H1 (cell line): Measurements from ENCODE around the gene TSC22D1. TPM values are rescaled to one million over a fixed set of nuclear protein-coding genes. Genes with fewer than 3 reads are reported as not detected.

ENCODE experiments used
- CTCF ChIA-PET: fragments of 300-600 bp; sonication (Branson Sonifier 250); formaldehyde crosslinking; loops from one replicate; lab custom pipeline; 2021; ENCODE audit not compliant: partially characterized antibody; lab: Charles Lee
- POLR2A ChIA-PET: fragments of 300-600 bp; sonication (Branson Sonifier 250); formaldehyde crosslinking; loops from one replicate; lab custom pipeline; 2021; ENCODE audit warnings: inconsistent platforms; ENCODE audit not compliant: partially characterized antibody; lab: Charles Lee
- DNase-seq, 2 experiments: peaks; one replicate each; pipeline versions ENCODE4 v3.0.0 to v3.0.0-alpha.2; 2010 to 2022; ENCODE audit warnings: low spot score in 2 of 2, low read depth in 1 of 2, mixed read lengths in 1 of 2
- FAIRE-seq: peaks from 2 replicates; lab custom pipeline; 2011; peaks lifted over from hg19 to GRCh38; lab: Jason Lieb, UNC
- H2AFZ ChIP-seq: 2 replicates; pipeline ENCODE4 v1.8.1; 2012; ENCODE audit warnings: low read length, inconsistent platforms
- H2AK5ac ChIP-seq: 2 replicates; pipeline ENCODE4 v1.6.1; 2013; ENCODE audit warnings: low read depth, low read length
- H2BK120ac ChIP-seq: replicated peaks from 2 replicates; pipeline ENCODE3; 2013; ENCODE audit warnings: low read depth, low read length, inconsistent platforms
- H2BK12ac ChIP-seq: 2 replicates; pipeline ENCODE4 v1.6.1; 2013; ENCODE audit warnings: low read depth, low read length
- H2BK15ac ChIP-seq: 2 replicates; pipeline ENCODE4 v1.6.1; 2013; ENCODE audit warnings: low read length
- H2BK20ac ChIP-seq: 2 replicates; pipeline ENCODE4 v1.6.1; 2013; ENCODE audit warnings: low read length
- H2BK5ac ChIP-seq: 2 replicates; pipeline ENCODE4 v1.6.1; 2013; ENCODE audit warnings: low read depth, low read length
- H3K14ac ChIP-seq: 2 replicates; pipeline ENCODE4 v1.6.1; 2013; ENCODE audit warnings: inconsistent platforms; ENCODE audit not compliant: insufficient read length
- H3K18ac ChIP-seq: 2 replicates; pipeline ENCODE4 v1.6.1; 2013; ENCODE audit warnings: low read length; ENCODE audit errors: extremely low read depth
- H3K23ac ChIP-seq: 2 replicates; pipeline ENCODE4 v1.6.1; 2013; ENCODE audit warnings: inconsistent platforms; ENCODE audit not compliant: insufficient read length
- H3K23me2 ChIP-seq: 2 replicates; pipeline ENCODE4 v1.6.1; 2013; ENCODE audit warnings: low read depth, low read length
- H3K27ac ChIP-seq: 2 replicates; pipeline ENCODE4 v1.6.1; 2011; ENCODE audit warnings: low read depth, low read length, inconsistent platforms
- H3K27me3 ChIP-seq, 4 experiments: replicated peaks in 1 of 4; 1 replicate in 1 of 4; 2 replicates in 3 of 4; pipeline versions ENCODE4 v1.6.1 to v1.8.1; 2011 to 2013; ENCODE audit warnings: low read length in 3 of 4, mild to moderate bottlenecking in 3 of 4, inconsistent platforms in 2 of 4, mixed read lengths in 2 of 4, moderate library complexity in 1 of 4; ENCODE audit not compliant: control insufficient read depth in 3 of 4, insufficient read depth in 3 of 4; ENCODE audit errors: extremely low read depth in 1 of 4
- H3K36me3 ChIP-seq, 4 experiments: 2 replicates each; pipeline versions ENCODE4 v1.6.1 to v1.8.1; 2011 to 2013; ENCODE audit warnings: mild to moderate bottlenecking in 4 of 4, low read length in 3 of 4, moderate library complexity in 2 of 4, control low read depth in 1 of 4, inconsistent platforms in 1 of 4; ENCODE audit not compliant: insufficient read depth in 4 of 4, control insufficient read depth in 2 of 4
- H3K4ac ChIP-seq: replicated peaks from 2 replicates; pipeline ENCODE3; 2013; ENCODE audit warnings: low read length, low read depth, mixed read lengths, inconsistent platforms; ENCODE audit not compliant: insufficient read length
- H3K4me1 ChIP-seq, 4 experiments: replicated peaks in 1 of 4; 1 replicate in 1 of 4; 2 replicates in 3 of 4; pipeline versions ENCODE4 v1.6.1 to v1.8.1; 2011 to 2013; ENCODE audit warnings: low read length in 3 of 4, inconsistent platforms in 2 of 4, mixed read lengths in 1 of 4; ENCODE audit not compliant: insufficient read depth in 4 of 4, control insufficient read depth in 3 of 4
- H3K4me2 ChIP-seq, 2 experiments: 2 replicates each; pipeline versions ENCODE4 v1.6.1 to v1.8.1; 2011 to 2013; ENCODE audit warnings: low read depth in 2 of 2, low read length in 2 of 2, control low read depth in 1 of 2, inconsistent platforms in 1 of 2, mild to moderate bottlenecking in 1 of 2; ENCODE audit not compliant: insufficient read depth in 1 of 2
- H3K4me3 ChIP-seq, 4 experiments: fragments of 200-600, 300-600 bp in 1 of 4; sonication (generic), shearing (Covaris generic), sonication (Bioruptor Twin) in 1 of 4; 2 replicates each; pipeline versions ENCODE4 v1.5.1 to v1.8.1; 2011 to 2016; ENCODE audit warnings: low read length in 4 of 4, low read depth in 3 of 4, control low read depth in 2 of 4, inconsistent platforms in 2 of 4, mild to moderate bottlenecking in 2 of 4, mixed read lengths in 1 of 4, moderate library complexity in 1 of 4; ENCODE audit not compliant: insufficient read depth in 2 of 4; ENCODE audit errors: extremely low read depth in 1 of 4
- H3K56ac ChIP-seq: replicated peaks from 2 replicates; pipeline ENCODE3; 2013; ENCODE audit warnings: low read depth, mild to moderate bottlenecking, mixed read lengths, low read length, inconsistent platforms; ENCODE audit not compliant: insufficient read length
- H3K79me1 ChIP-seq: 2 replicates; pipeline ENCODE4 v1.6.1; 2013; ENCODE audit warnings: low read depth, low read length, control low read depth
- H3K79me2 ChIP-seq, 2 experiments: 2 replicates each; pipeline versions ENCODE4 v1.6.1 to v1.8.1; 2012 to 2013; ENCODE audit warnings: low read length in 2 of 2, mild to moderate bottlenecking in 2 of 2, inconsistent platforms in 1 of 2; ENCODE audit not compliant: insufficient read depth in 2 of 2, control insufficient read depth in 1 of 2
- H3K9ac ChIP-seq, 4 experiments: replicated peaks in 1 of 4; 1 replicate in 1 of 4; 2 replicates in 3 of 4; pipeline versions ENCODE4 v1.6.1 to v1.8.1; 2011 to 2013; ENCODE audit warnings: low read depth in 3 of 4, low read length in 3 of 4, control low read depth in 2 of 4, mild to moderate bottlenecking in 2 of 4, moderate library complexity in 2 of 4, inconsistent platforms in 1 of 4; ENCODE audit errors: extremely low read depth in 1 of 4
- H3K9me3 ChIP-seq, 2 experiments: 2 replicates each; pipeline versions ENCODE4 v1.6.1 to v1.8.1; 2012 to 2013; ENCODE audit warnings: mild to moderate bottlenecking in 2 of 2, moderate library complexity in 2 of 2, control low read depth in 1 of 2, inconsistent platforms in 1 of 2, low read depth in 1 of 2, low read length in 1 of 2, mixed read lengths in 1 of 2; ENCODE audit not compliant: insufficient read depth in 2 of 2
- H4K20me1 ChIP-seq, 2 experiments: replicated peaks in 1 of 2; 2 replicates each; pipeline versions ENCODE3 to v1.8.1; 2011 to 2013; ENCODE audit warnings: inconsistent platforms in 2 of 2, low read length in 2 of 2, mild to moderate bottlenecking in 1 of 2; ENCODE audit not compliant: insufficient read depth in 2 of 2, control insufficient read depth in 1 of 2
- H4K5ac ChIP-seq: 2 replicates; pipeline ENCODE4 v1.6.1; 2013; ENCODE audit warnings: low read length, low read depth, mixed read lengths, inconsistent platforms; ENCODE audit not compliant: insufficient read length
- H4K8ac ChIP-seq: 2 replicates; pipeline ENCODE4 v1.8.0; 2013; ENCODE audit warnings: mild to moderate bottlenecking, moderate library complexity, low read length, inconsistent platforms; ENCODE audit not compliant: insufficient read depth; ENCODE audit errors: extremely low read depth
- H4K91ac ChIP-seq: replicated peaks from 2 replicates; pipeline ENCODE3; 2013; ENCODE audit warnings: low read length, mixed read lengths, inconsistent platforms; ENCODE audit not compliant: insufficient read length
- CBX8 ChIP-seq: fragments of 300-800, 300-1000 bp; sonication (generic); IDR thresholded peaks from 2 replicates; pipeline ENCODE4 v1.7.1; 2016; ENCODE audit warnings: low read depth, low read length, borderline replicate concordance
- CTBP2 ChIP-seq: IDR thresholded peaks from 2 replicates; pipeline ENCODE4 v1.7.0; 2011; ENCODE audit warnings: borderline replicate concordance, mild to moderate bottlenecking, moderate library complexity, mixed read lengths, low read length; ENCODE audit not compliant: insufficient read depth, insufficient read length
- KDM1A ChIP-seq: fragments of 200-600, 300-600 bp; sonication (generic); IDR thresholded peaks from 2 replicates; pipeline ENCODE4 v1.7.1; 2016; ENCODE audit warnings: mild to moderate bottlenecking, low read length, borderline replicate concordance
- RNF2 ChIP-seq: fragments of 200-900, 300-1000 bp; sonication (generic); IDR thresholded peaks from 2 replicates; pipeline ENCODE4 v1.7.1; 2016; ENCODE audit warnings: borderline replicate concordance, low read depth, mild to moderate bottlenecking, antibody characterized with exemption, low read length; ENCODE audit not compliant: poor library complexity, severe bottlenecking; ENCODE audit errors: missing control alignments
- RXRA ChIP-seq: IDR thresholded peaks from 2 replicates; pipeline ENCODE4 v1.6.1; 2011; ENCODE audit warnings: low read depth, mild to moderate bottlenecking, low read length, moderate library complexity; ENCODE audit not compliant: insufficient read depth
- TCF12 ChIP-seq: IDR thresholded peaks from 2 replicates; pipeline ENCODE4 v1.6.1; 2011; ENCODE audit warnings: low read depth, mild to moderate bottlenecking, low read length
- WGBS, 2 experiments: shearing (Covaris generic) in 1 of 2; methylation state at CpG; one replicate each; pipeline versions ENCODE4 v1.1.6 to v1.1.7; 2013 to 2015; ENCODE audit warnings: low lambda C conversion rate in 2 of 2, mixed read lengths in 2 of 2, inconsistent platforms in 1 of 2, low coverage in 1 of 2, missing lambda C conversion rate in 1 of 2; ENCODE audit not compliant: insufficient replicate concordance in 2 of 2, insufficient coverage in 1 of 2, insufficient read length in 1 of 2; ENCODE audit errors: extremely low coverage in 1 of 2, missing lambda C conversion rate in 1 of 2; 5-methylcytosine and 5-hydroxymethylcytosine counted together
- polyA plus RNA-seq, 7 experiments: library from polyadenylated mRNA; depleted of rRNA in 3 of 7; stranded (reverse) in 5 of 7; unstranded in 2 of 7; fragments of >200 nt in 5 of 7; fragments of 200-250 nt in 2 of 7; gene quantifications; 1 replicate in 5 of 7; 2 replicates in 1 of 7; 4 replicates in 1 of 7; pipeline versions ENCODE4 v1.2.1 to v1.2.3, GENCODE V29; 2011 to 2013; ENCODE audit warnings: missing spikeins in 2 of 7, mixed read lengths in 2 of 7
- total RNA-seq: library from RNA; stranded (reverse); fragmentation: NEBNext Ultra II Directional; extraction: Animal tissue kit (Norgen Biotek cat#: 25700); gene quantifications from 2 replicates; pipeline ENCODE4 v1.2.1, GENCODE V29; 2021

The TSC22D1 gene
- total and polyA plus RNA-seq, 2 of the 8 experiments (the other 6 are each of a cell fraction or from before 2014, with no cell fraction given) = 52.6 to 80.9 TPM

DNA sequence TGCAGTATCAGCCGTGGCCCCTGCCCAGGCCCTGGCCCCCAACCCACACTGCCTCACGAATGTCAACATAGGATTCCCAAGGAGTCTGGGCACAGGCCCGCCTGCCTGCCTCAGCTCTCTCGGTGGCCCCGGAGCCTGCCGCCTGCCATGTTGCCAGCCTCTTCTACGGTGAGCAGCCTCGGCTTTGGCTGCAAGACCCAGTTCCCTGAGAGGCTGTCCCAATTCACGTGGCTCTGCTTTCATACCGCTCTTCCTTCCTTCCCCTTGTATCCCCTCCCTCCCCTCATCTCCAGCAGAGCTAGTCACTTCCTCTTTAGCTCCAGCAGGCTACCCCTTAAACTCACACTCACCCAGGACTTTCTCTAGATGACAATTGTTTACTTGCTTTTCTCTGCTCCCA lies 159.8 kb downstream of the TSC22D1 start:
- FAIRE-seq (no peak), DNase-seq (no peak)
- Histone ChIP-seq H2BK120ac (no peak overlapping the region), H3K27ac (no peak overlapping the region), H3K14ac (no peak overlapping the region), H3K79me2 (no peaks in the 10 kb centered on the region), H3K9me3 (no peaks in the 10 kb centered on the region; a peak in 1 of 4 replicates), H3K79me1 (no peaks in the 10 kb centered on the region), H4K91ac (peak overlapping the region; percentile 83), H3K4me1 (peaks cover 8 to 21% (median 12%) of the 10 kb centered on the region in 4 experiments), H2BK12ac (peak overlapping the region; percentile 60; the same call in 1 of the 2 replicates), H2AK5ac (no peak overlapping the region), H3K18ac (no peak overlapping the region), H3K23ac (no peak overlapping the region), H2BK15ac (no peak overlapping the region), H2BK20ac (peak overlapping the region; percentile 29), H3K4me3 (no peak overlapping the region), H3K36me3 (no peaks in the 10 kb centered on the region), H3K27me3 (no peaks in the 10 kb centered on the region), H4K5ac (no peak overlapping the region), H3K56ac (no peak overlapping the region), H3K9ac (no peak overlapping the region), H4K20me1 (no peaks in the 10 kb centered on the region), H3K4me2 (no peak overlapping the region; a peak in 1 of 4 replicates), H2AFZ (peak overlapping the region; percentile 79), H3K23me2 (no peaks in the 10 kb centered on the region), H3K4ac (no peak overlapping the region), H2BK5ac (peak overlapping the region; percentile 31; the same call in 1 of the 2 replicates), H4K8ac (no peak overlapping the region)
- 86% methylated on average over 8 of the region's 10 CpGs; no CpG with 5 or more reads in 1 of the 2 experiments for WGBS, 2 experiments
- POLR2A ChIA-PET = interaction anchor here (0.8 to 5.9 kb wide), 7 partner anchors 9 to 44 kb away, joined by 3 to 74 read pairs (median 6); no protein-coding TSS in a partner anchor
- CTCF ChIA-PET = interaction anchor here (0.6 to 1.8 kb wide), 11 partner anchors 9 to 225 kb away, joined by 3 to 7 read pairs (median 3); no protein-coding TSS in a partner anchor
- TF ChIP-seq RXRA (no peak), CTBP2 (no peak), RNF2 (no peak), TCF12 (no peak), KDM1A (no peak), CBX8 (no peak)
